IMR-90 (cell line): ENCODE data around the gene OR7C1.

Source experiments
- BHLHE40 ChIP-seq: fragments of 150-350 bp; IDR thresholded peaks from 2 replicates; pipeline ENCODE4 v1.6.1; 2016; ENCODE audit warnings: mild to moderate bottlenecking, low read depth, low read length
- CEBPB ChIP-seq: IDR thresholded peaks from 2 replicates; pipeline ENCODE4 v1.6.1; 2012; ENCODE audit warnings: low read depth, low read length, improper control_type of control experiment
- CHD1 ChIP-seq: IDR thresholded peaks from 2 replicates; pipeline ENCODE4 v1.6.1; 2012; ENCODE audit warnings: low read depth, low read length, improper control_type of control experiment
- CTCF ChIP-seq: conservative IDR thresholded peaks from 2 replicates; pipeline ENCODE4 v1.5.1; 2012; ENCODE audit warnings: mild to moderate bottlenecking, low read depth, low read length, improper control_type of control experiment
- ELK1 ChIP-seq: fragments of 150-350 bp; IDR thresholded peaks from 2 replicates; pipeline ENCODE4 v1.6.1; 2016; ENCODE audit warnings: low read depth, mild to moderate bottlenecking, low read length, moderate library complexity, borderline replicate concordance
- MAFK ChIP-seq: IDR thresholded peaks from 2 replicates; pipeline ENCODE4 v1.6.1; 2012; ENCODE audit warnings: low read depth, low read length, improper control_type of control experiment
- MAZ ChIP-seq: IDR thresholded peaks from 2 replicates; pipeline ENCODE4 v1.6.1; 2012; ENCODE audit warnings: low read depth, mild to moderate bottlenecking, low read length, improper control_type of control experiment, moderate library complexity, borderline replicate concordance
- MXI1 ChIP-seq: IDR thresholded peaks from 2 replicates; pipeline ENCODE4 v1.6.1; 2012; ENCODE audit warnings: low read depth, mild to moderate bottlenecking, low read length, moderate library complexity, borderline replicate concordance
- POLR2A ChIP-seq: IDR thresholded peaks from 2 replicates; pipeline ENCODE4 v1.6.1; 2012; ENCODE audit warnings: mild to moderate bottlenecking, low read depth, low read length
- RAD21 ChIP-seq: IDR thresholded peaks from 2 replicates; pipeline ENCODE4 v1.6.1; 2012; ENCODE audit warnings: low read length, improper control_type of control experiment
- RCOR1 ChIP-seq: IDR thresholded peaks from 2 replicates; pipeline ENCODE4 v1.6.1; 2012; ENCODE audit warnings: mild to moderate bottlenecking, low read length, improper control_type of control experiment; ENCODE audit not compliant: insufficient replicate concordance
- RFX5 ChIP-seq: IDR thresholded peaks from 2 replicates; pipeline ENCODE4 v1.8.0; 2012; ENCODE audit warnings: low read depth, mild to moderate bottlenecking, low read length, moderate library complexity
- SMC3 ChIP-seq: fragments of 150-350 bp; IDR thresholded peaks from 2 replicates; pipeline ENCODE4 v1.6.1; 2016; ENCODE audit warnings: low read depth, mild to moderate bottlenecking, antibody characterized with exemption, low read length, moderate library complexity
- USF2 ChIP-seq: fragments of 150-350 bp; IDR thresholded peaks from 2 replicates; pipeline ENCODE4 v1.6.1; 2017; ENCODE audit warnings: mild to moderate bottlenecking, antibody characterized with exemption, low read length, low read depth

- TF ChIP-seq BHLHE40 = no peak
- no peak for TF ChIP-seq POLR2A
- TF ChIP-seq CTCF = no peak
- TF ChIP-seq RFX5 = no peak
- TF ChIP-seq RAD21 = no peak
- no peak for TF ChIP-seq MXI1
- TF ChIP-seq CEBPB = no peak
- TF ChIP-seq SMC3 = no peak
- TF ChIP-seq ELK1 = no peak
- no peak for TF ChIP-seq MAFK
- TF ChIP-seq CHD1 = no peak
- TF ChIP-seq MAZ = no peak
- no peak for TF ChIP-seq USF2
- TF ChIP-seq RCOR1 = no peak
These were observed 13.0 kb downstream of the OR7C1 start for GRCh38 chr19:14821937-14822336.
